ENCODE data around the gene ULK3.

The ULK3 gene

GRCh38 chr15:74867466-74868038 lies 24.6 kb upstream of the ULK3 start:
- no peak for DNase-seq

- DNase-seq, result no peak
Observed at GRCh38 chr15:74866090-74866489, 23.1 kb upstream of the ULK3 start.

GRCh38 chr15:74865316-74865715 lies 22.4 kb upstream of the ULK3 start:
- DNase-seq, result no peak

DNA sequence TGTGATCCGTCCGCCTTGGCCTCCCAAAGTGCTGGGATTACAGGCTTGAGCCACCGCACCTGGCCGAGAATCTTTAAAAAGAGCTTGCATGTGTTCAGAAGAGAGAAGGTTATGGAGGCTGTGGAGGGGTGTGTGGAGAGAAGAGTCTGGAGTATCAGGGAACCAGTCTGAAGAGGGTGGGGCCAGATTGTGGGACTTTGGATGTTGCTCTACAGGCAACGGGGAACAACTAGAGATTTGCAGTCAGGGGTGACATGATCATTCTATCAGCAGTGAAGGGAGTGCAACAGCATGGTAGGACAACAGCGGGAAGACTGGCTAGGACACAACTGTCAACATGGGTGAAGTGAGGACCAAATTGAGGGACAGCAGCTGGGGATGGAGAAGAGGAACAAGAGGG lies 21.3 kb upstream of the ULK3 start:
- DNase-seq, result no peak

DNA sequence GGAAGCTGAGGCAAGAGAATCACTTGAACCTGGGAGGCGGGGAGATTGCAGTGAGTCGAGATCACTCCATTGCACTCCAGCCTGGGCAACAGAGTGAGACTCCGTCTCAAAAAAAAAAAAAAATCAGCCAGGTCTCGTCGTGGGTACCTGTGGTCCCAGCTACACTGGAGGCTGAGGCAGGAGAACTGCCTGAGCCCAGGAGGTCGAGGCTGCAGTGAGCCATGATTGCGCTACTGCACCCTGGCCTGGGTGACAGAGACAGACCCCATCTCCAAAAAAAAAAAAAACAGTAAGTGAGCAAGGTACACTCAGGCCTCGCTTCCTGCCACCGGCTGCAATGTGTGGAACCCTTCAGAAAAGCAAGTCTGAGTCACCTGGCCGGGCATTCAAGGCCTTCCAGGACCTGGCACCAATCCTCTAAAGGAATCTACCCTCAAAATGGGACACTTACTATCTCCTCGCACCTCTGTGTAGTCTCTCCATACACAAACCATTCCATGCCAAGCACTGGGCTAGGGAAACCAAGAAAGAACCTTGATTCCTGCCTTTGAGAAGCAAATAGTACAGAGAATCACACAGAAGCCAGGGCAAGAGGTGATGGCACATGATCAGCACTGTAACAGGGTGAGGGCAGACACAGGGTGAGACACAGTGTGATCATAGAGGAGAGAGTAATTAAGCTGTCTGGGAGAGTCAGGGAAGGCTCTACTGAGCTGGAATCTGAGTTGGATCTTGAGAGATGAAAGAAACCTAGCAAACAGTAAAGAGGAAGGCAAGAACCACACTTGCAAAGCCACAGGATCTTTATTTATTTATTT lies 20.5 kb upstream of the ULK3 start:
- DNase-seq, result no peak

DNA sequence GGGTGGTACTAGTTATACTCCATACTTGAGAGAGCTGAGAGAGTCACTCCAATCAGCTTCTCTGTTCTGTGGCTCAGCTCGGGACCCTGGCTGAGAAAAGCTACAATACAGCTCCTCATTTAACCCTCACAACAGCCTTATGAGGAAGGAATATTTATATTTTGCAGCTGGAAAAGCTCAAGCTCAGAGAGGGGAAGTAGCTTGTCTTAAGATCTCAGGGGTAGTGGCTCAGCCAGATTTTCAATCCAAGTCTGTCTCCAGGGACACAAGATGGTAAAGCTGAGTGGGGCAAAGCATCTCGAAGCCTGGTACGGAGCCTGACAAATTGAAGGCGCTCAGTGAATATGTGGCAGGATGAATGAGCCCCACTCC lies 15.4 kb upstream of the ULK3 start:
- DNase-seq, result no peak

DNA sequence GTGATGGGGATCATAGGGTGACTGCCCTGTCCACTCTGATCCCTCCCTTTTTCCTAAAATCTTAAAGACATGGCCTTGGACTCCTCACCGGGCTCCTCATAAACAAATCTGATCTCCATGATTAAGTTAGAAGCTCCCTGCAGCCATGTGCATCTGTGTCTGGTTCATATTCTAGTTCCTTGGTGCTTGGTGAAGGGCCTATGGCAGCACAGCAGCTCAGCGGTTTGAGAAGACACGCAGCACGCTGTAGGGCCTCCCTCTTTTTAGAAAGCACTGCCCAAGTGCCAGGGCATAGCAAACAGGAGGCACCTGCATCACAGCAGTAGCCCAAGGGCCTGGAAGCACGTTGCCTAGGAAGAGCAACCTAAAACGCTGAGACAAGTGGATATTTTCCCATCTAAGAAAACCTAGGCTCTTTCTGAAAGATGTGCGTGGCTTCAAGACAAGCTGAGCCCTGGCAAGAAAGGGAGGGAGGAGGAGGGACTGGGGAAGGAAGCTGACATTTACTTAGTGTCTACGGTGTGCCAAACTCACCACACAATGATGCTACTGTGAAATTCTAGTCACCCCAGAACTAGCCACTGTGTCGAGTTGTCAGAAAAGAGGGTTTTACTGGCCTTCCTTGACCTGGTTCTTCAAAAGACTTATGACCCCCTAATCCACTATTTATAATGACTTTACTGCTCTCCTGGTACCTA lies 14.9 kb upstream of the ULK3 start:
- DNase-seq, result no peak

DNA sequence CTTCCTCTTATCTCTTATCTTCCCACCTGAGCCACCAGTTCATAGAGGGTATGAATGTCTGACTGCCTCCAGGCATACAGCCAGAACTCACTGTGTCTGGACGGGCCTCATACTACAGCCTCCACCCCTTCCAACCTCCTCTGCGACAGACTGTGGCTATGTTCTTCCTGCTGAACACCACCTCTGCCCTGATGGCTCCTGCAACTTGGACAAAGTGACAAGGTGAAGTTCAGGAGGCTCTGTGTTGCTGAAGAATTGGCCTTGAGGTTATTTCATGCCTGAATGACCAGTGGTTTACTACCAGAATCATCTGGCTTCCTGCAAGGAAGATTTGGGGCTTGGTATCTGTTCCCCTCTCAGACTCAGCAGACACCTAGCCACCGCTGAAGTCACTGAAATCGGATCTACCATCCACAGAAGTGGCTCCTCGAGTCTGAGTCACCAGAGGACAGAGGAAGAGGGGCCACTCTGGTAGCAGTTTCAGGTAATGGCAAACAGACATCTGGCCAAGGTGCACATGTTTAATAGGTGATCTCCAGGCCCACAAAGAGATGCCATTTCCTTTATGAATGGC lies 14.2 kb upstream of the ULK3 start:
- no peak for DNase-seq

- DNase-seq, result no peak
Observed at GRCh38 chr15:74856537-74856936, 13.6 kb upstream of the ULK3 start.

GRCh38 chr15:74855857-74856256 lies 12.9 kb upstream of the ULK3 start:
- no peak for DNase-seq

- no peak for DNase-seq
Observed at GRCh38 chr15:74854453-74855022, 11.6 kb upstream of the ULK3 start.

- DNase-seq, result no peak
Observed at GRCh38 chr15:74851960-74852359, 9.0 kb upstream of the ULK3 start.

DNA sequence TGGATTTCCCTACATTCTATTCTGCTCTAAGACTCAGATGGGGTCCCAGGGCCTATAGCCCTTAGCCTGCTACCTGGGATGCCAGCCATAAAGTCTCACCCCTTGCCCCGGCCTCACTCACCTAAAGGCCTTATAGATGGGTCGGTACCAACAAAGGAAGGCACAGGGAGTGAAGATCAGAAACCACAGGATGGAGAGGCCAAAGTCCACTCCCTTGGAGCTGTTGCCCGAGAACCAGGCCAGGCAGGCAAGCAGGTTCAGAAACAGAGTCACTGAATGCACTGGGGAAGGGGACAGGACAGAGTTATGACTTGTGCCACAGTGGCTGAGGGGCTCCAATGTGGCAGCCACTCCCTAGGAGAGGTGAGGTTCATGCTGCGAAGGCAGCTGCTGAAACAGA lies 7.4 kb upstream of the ULK3 start:
- DNase-seq, result no peak

- DNase-seq, result no peak
Observed at GRCh38 chr15:74847432-74847831, 4.5 kb upstream of the ULK3 start.

GRCh38 chr15:74845581-74845980 lies 2.6 kb upstream of the ULK3 start:
- DNase-seq, result no peak

GRCh38 chr15:74845208-74845568 lies 2.2 kb upstream of the ULK3 start:
- no peak for DNase-seq

- DNase-seq, result no peak
Observed at GRCh38 chr15:74844319-74845207, 1.6 kb upstream of the ULK3 start.

DNA sequence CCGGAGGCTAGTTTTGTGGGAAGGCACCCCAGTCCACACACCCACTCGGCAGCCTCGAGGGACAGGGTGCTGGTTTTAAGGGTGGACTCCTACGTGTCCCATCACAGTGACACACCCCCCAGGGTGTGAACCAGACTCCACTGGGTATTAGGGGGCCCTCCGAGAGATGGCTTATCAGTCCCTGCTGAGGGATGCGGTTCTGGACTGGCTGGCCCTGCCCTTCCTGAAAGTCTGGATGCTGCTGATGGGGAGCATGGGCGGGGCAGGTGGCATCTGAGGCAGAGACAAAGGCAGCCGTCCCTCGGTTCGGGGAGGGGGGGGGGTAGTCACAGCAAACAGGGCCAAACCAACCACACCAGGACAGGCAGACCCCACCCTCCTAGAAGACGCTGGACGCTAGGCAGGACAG lies 939 bp upstream of the ULK3 start:
- no peak for DNase-seq

- DNase-seq, result no peak
Observed at GRCh38 chr15:74843445-74843828, 481 bp upstream of the ULK3 start.

- no peak for DNase-seq
Observed at GRCh38 chr15:74841891-74842373, 1.0 kb downstream of the ULK3 start.

DNA sequence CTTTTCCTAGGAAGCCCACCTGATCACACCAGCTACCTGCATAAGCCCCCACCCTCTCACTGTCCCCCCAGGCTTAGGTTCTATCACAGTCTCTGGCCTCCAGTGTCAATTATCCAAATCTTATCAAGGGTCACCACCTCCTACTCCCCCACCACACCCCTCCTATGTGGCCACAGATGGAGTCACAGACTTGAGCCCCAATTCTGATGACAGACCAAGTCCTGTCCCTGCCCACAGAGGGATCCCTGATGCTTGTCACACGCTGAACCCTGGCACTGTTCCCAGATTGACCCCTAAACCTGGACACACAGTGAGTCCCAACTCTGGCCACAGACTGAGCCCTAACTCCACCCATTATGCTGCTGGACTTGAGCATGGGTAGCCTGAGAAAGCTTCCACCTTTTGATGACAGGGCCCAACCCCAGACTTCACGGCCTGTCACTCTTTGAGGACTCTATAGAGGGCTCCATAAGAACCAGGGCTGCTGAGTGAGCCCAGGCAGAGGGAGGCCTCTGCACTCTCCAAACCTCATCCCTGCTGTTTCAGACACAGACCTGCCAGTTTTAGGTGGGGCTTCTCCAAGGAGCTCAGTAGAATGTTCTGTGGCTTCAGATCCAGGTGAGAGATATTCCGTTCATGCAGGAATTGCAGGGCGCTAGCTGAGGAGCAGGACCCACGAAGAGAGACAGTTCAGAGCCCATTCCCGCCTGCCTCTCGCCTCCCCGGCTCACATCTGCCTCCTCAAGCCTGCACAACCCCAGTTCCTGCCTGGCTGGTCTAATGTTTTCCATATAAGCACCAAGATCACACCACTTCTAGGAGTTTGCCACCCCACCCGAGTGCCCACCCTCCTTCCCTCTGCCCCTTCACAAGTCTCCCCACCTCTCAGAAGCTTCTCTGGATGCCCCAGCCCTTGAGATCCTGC lies 1.8 kb downstream of the ULK3 start:
- no peak for DNase-seq
